ENCODE results near the gene AFF2.

The AFF2 gene

DNA sequence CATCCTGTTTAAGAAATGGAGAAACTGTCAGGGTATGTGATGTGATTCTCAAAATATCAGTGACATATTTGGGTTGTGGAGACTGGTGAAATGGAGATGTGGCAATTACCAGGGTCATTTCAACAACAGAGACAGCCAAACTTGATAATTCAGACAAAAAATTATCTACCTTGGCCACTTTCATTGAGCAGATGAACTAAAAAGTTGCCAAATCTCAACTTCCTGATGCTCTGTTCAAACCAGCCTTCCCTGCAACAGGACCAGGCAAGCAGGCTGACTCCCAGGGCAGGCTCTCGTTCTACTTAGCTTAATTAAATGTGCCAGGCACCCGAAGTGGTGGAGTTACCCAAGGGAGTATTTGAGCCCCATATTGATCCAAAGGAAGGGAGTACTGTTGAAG, 199.6 kb downstream of the AFF2 start:
- in situ Hi-C loops (cut with MboI; ENCODE audit: low sequenced_read_pairs): no loop called here
- no peaks in the 10 kb centered on the region for H3K9me3 ChIP-seq
- H3K4me3 ChIP-seq: no peak overlapping the region
- H3K27me3 ChIP-seq (ENCODE audit: low read depth): no peaks in the 10 kb centered on the region
- DNase-seq (ENCODE audit: low spot score in 2 of 2): no peak
- H3K36me3 ChIP-seq (replicated peaks): no peaks in the 10 kb centered on the region
- H3K4me1 ChIP-seq: no peaks in the 10 kb centered on the region

GRCh38 chrX:148713981-148714380, 213.6 kb downstream of the AFF2 start:
- H3K27me3 ChIP-seq (ENCODE audit: low read depth): no peaks in the 10 kb centered on the region
- H3K9me3 ChIP-seq: no peaks in the 10 kb centered on the region
- no peaks in the 10 kb centered on the region for H3K4me1 ChIP-seq
- H3K36me3 ChIP-seq (replicated peaks): no peaks in the 10 kb centered on the region
- in situ Hi-C loops (cut with MboI; ENCODE audit: low sequenced_read_pairs): no loop called here
- H3K4me3 ChIP-seq: no peak overlapping the region
- no peak for DNase-seq (ENCODE audit: low spot score in 2 of 2)

- in situ Hi-C loops (cut with MboI; ENCODE audit: low sequenced_read_pairs): no loop called here
- H3K27me3 ChIP-seq (ENCODE audit: low read depth): no peaks in the 10 kb centered on the region
- H3K36me3 ChIP-seq (replicated peaks): no peaks in the 10 kb centered on the region
- no peak overlapping the region for H3K4me3 ChIP-seq
- no peak for DNase-seq (ENCODE audit: low spot score in 2 of 2)
- H3K9me3 ChIP-seq: no peaks in the 10 kb centered on the region
- no peaks in the 10 kb centered on the region for H3K4me1 ChIP-seq
Measured at GRCh38 chrX:148715361-148715760, 214.9 kb downstream of the AFF2 start.

- in situ Hi-C loops (cut with MboI; ENCODE audit: low sequenced_read_pairs): no loop called here
- H3K36me3 ChIP-seq (replicated peaks): no peaks in the 10 kb centered on the region
- no peak for DNase-seq (ENCODE audit: low spot score in 2 of 2)
- H3K4me3 ChIP-seq: no peak overlapping the region
- H3K9me3 ChIP-seq: no peaks in the 10 kb centered on the region
- H3K27me3 ChIP-seq (ENCODE audit: low read depth): no peaks in the 10 kb centered on the region
- H3K4me1 ChIP-seq: no peaks in the 10 kb centered on the region
Measured at GRCh38 chrX:148722966-148723365, 222.5 kb downstream of the AFF2 start.

DNA sequence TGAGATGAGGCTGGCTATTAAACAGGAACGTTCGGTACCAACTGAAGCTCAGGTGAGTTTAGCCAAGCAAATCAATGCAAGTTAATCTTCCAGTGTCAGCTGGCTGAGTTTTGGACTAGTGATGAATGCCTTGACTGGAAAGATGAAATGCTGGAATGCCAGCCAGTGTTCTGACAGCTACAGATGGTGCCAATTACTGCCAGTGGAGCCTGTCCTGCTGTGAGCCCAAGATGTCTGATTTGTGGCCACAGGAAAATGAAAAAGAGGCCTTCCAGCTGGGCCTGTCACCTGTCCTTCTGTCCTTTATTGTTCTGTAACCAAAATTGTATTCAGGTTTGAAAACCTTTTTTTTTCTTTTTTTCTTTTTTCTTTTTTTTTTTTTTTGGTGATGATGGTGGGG, 223.1 kb downstream of the AFF2 start:
- Histone ChIP-seq H3K4me3 (no peak overlapping the region), H3K36me3 (replicated peaks) (no peaks in the 10 kb centered on the region), H3K27me3 (ENCODE audit: low read depth) (no peaks in the 10 kb centered on the region), H3K4me1 (no peaks in the 10 kb centered on the region), H3K9me3 (no peaks in the 10 kb centered on the region)
- DNase-seq (ENCODE audit: low spot score in 2 of 2): no peak
- in situ Hi-C loops (cut with MboI; ENCODE audit: low sequenced_read_pairs): no loop called here

DNA sequence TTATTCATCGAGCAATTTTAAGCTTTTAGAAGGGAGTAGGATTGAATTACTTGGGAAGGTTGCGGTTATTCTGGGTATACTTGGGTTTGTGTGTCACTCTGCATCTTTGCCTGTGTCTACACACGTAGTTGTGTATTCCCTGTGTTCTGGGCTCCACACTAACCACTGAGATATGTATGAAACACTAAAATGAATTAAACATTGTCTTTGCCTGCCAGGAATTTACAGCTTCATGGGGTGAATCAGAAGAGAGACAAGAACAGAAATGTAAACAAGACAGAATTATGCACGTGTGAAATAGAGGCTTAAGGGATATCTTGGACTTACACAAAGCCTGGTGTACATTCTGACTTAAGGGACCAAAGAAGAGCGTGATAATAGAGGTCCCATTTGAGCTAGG, 228.5 kb downstream of the AFF2 start:
- in situ Hi-C loops (cut with MboI; ENCODE audit: low sequenced_read_pairs): no loop called here
- Histone ChIP-seq H3K36me3 (replicated peaks) (no peaks in the 10 kb centered on the region), H3K27me3 (ENCODE audit: low read depth) (no peaks in the 10 kb centered on the region), H3K9me3 (no peaks in the 10 kb centered on the region), H3K4me3 (no peak overlapping the region), H3K4me1 (no peaks in the 10 kb centered on the region)
- no peak for DNase-seq (ENCODE audit: low spot score in 2 of 2)

DNA sequence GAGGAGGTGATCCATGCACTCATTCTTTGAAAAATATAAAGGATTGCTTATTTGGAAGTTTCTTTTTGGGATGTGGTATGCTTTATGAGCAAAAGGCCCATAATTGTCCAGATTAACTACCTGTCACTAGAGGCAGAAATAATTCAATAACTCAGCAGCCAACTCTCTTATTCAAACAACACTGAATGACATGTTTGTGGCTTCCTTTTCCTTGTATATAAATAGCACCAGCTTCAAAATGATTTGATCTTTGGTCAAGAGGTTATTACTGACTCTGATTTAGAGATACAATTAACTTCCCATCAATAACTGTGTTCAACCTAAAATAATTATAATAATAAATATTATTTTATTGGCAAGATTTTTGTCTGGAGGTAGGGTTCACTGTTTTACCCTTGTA, 232.3 kb downstream of the AFF2 start:
- no peak for DNase-seq (ENCODE audit: low spot score in 2 of 2)
- no peaks in the 10 kb centered on the region for H3K36me3 ChIP-seq (replicated peaks)

DNA sequence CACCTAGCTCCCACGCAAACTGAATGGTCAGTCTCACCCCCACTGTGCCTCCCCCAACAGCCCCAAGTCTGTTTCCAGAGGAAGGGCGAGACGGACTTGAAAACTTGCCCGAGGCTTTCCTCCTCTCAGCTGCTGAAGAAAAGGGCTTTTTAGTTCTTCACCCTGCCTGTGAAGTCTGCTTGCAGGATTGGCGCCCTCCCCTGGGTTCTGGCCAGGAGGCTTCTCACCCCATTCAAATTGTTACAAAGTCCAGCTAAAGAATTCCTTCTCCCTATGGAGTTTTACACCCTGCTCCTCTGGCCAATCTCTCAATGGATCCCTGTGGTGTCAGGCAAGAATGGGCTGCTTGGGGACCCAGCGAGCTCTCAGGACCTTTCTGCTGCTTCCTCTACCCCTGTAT, 241.0 kb downstream of the AFF2 start:
- in situ Hi-C loops (cut with MboI; ENCODE audit: low sequenced_read_pairs): no loop called here
- Histone ChIP-seq H3K27me3 (ENCODE audit: low read depth) (no peaks in the 10 kb centered on the region), H3K9me3 (no peaks in the 10 kb centered on the region), H3K4me3 (no peak overlapping the region), H3K36me3 (replicated peaks) (no peaks in the 10 kb centered on the region), H3K4me1 (no peaks in the 10 kb centered on the region)
- peak in 1 of 2 experiments; percentile 29 for DNase-seq (ENCODE audit: low spot score in 2 of 2)

More for the DNA sequence above, 232.3 kb downstream of the AFF2 start:
- Histone ChIP-seq H3K27me3 (ENCODE audit: low read depth) (no peaks in the 10 kb centered on the region), H3K9me3 (no peaks in the 10 kb centered on the region), H3K4me1 (no peaks in the 10 kb centered on the region), H3K4me3 (no peak overlapping the region)
- in situ Hi-C loops (cut with MboI; ENCODE audit: low sequenced_read_pairs): no loop called here

DNA sequence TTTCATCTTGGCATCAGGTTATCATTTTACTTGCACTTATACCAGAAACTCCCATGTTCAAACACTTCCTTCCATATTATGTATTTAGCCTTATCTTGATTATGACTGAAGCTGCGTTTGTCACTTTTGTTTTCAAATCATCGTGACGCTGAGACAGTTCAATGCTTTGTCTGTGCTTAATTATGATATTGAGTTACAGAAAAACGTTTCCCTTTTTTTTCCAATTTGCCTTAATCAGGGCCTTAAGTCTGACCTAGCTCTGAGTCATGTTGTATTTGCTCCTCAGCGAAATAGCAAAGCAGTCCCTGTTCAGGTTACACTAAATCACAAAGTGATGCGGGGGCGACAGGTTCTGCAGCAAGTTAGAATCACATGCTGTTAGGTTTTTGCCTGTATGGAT, 254.7 kb downstream of the AFF2 start:
- no peak for DNase-seq (ENCODE audit: low spot score in 2 of 2)

DNA sequence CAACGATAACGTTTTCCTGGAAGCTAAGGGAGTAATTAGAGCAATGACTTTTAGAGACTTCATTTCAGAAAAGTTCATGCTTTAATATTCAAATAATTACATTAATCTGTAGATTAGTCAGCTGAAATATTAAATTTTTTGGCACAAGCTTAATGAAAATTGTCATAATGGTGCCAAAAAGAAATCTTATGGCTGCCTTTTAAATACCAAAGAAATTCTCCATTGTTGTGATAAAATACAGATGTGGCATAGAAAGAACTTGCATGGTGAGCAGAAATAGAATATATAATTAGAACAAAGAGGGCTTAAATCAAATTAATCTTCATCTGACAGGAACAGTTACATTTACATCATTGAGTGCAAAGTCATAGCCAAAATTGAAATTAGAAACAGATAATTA, 263.5 kb downstream of the AFF2 start:
- Histone ChIP-seq H3K4me3 (no peak overlapping the region), H3K9me3 (no peaks in the 10 kb centered on the region), H3K36me3 (replicated peaks) (no peaks in the 10 kb centered on the region), H3K27me3 (ENCODE audit: low read depth) (no peaks in the 10 kb centered on the region), H3K4me1 (peaks cover 6% of the 10 kb centered on the region; the same call in 1 of the 2 replicates)
- in situ Hi-C loops (cut with MboI; ENCODE audit: low sequenced_read_pairs): no loop called here
- no peak for DNase-seq (ENCODE audit: low spot score in 2 of 2)

More for the DNA sequence above, 254.7 kb downstream of the AFF2 start:
- Histone ChIP-seq H3K9me3 (no peaks in the 10 kb centered on the region), H3K36me3 (replicated peaks) (no peaks in the 10 kb centered on the region), H3K4me1 (no peaks in the 10 kb centered on the region), H3K4me3 (no peak overlapping the region), H3K27me3 (ENCODE audit: low read depth) (no peaks in the 10 kb centered on the region)
- in situ Hi-C loops (cut with MboI; ENCODE audit: low sequenced_read_pairs): no loop called here

- in situ Hi-C loops (cut with MboI; ENCODE audit: low sequenced_read_pairs): no loop called here
- no peaks in the 10 kb centered on the region for H3K36me3 ChIP-seq (replicated peaks)
- H3K9me3 ChIP-seq: no peaks in the 10 kb centered on the region
- H3K4me3 ChIP-seq: no peak overlapping the region
- H3K4me1 ChIP-seq: peaks cover 6% of the 10 kb centered on the region; the same call in 1 of the 2 replicates
- DNase-seq (ENCODE audit: low spot score in 2 of 2): no peak
- H3K27me3 ChIP-seq (ENCODE audit: low read depth): no peaks in the 10 kb centered on the region
Measured at GRCh38 chrX:148768296-148768695, 267.9 kb downstream of the AFF2 start.

DNA sequence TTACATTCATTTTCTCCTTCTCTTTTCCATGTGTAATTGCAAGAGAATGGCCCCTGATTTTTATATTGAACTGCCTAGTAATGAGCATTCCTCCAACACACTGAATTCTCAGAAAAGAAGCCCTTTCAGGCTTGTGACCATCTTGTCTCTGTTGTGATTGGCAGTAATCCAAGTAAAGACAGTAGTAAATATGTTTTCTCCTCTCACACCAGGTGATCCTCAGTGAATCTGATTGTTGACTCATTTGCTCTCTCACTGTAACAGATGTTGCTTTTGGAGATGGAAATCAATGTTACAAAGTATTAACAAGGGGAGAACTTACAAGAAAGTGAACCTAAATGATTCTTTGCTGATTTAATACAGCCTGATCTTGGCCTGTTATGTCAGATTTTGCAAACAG, 271.0 kb downstream of the AFF2 start:
- Histone ChIP-seq H3K36me3 (replicated peaks) (no peaks in the 10 kb centered on the region), H3K4me3 (no peak overlapping the region)
- in situ Hi-C loops (cut with MboI; ENCODE audit: low sequenced_read_pairs): no loop called here

DNA sequence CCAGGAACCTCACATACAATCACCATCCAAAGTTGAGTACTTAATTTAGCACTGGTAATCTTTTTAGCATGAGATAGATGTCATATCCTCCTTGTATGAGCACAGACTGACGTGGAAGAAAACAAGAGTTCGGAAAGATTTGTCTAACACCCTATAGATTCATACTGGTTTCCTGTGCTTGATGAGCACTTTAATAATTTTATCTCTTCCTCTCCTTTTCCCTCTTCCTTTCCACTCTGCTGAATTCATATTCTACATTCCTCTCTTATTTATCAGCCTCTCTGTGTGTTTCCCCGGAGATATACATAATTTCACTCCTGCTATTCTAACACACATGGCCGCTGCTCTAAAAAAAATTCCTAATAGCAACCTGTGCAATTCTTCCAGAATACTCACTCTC, 273.9 kb downstream of the AFF2 start:
- in situ Hi-C loops (cut with MboI; ENCODE audit: low sequenced_read_pairs): no loop called here
- DNase-seq (ENCODE audit: low spot score in 2 of 2): no peak
- Histone ChIP-seq H3K4me1 (no peaks in the 10 kb centered on the region), H3K27me3 (ENCODE audit: low read depth) (no peaks in the 10 kb centered on the region), H3K36me3 (replicated peaks) (no peaks in the 10 kb centered on the region), H3K4me3 (no peak overlapping the region), H3K9me3 (no peaks in the 10 kb centered on the region; the same call in 1 of the 2 replicates)

More for the DNA sequence above, 271.0 kb downstream of the AFF2 start:
- no peaks in the 10 kb centered on the region for H3K9me3 ChIP-seq
- no peak for DNase-seq (ENCODE audit: low spot score in 2 of 2)
- H3K27me3 ChIP-seq (ENCODE audit: low read depth): no peaks in the 10 kb centered on the region
- no peaks in the 10 kb centered on the region for H3K4me1 ChIP-seq

DNA sequence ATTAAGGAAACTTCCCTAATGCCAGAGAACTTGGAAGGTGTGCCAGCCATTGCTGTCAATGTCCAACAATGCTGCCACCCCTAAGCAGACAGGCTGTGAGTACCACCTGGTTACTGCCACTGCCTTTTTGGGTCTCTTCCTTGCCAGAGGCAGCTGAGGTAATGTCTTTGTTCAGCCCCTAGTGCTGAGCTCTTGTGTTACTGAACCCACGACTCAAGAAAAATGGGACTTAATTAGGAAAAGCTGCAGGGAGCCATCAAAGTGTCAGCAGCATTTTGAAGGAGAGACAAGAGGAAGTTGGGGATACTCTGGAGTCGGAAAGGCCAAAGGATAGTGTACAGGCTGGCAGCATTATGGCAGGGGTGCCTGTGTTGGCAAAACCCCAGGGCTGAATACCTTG, 283.7 kb downstream of the AFF2 start:
- H3K36me3 ChIP-seq (replicated peaks): no peaks in the 10 kb centered on the region
- in situ Hi-C loops (cut with MboI; ENCODE audit: low sequenced_read_pairs): no loop called here
- no peak for DNase-seq (ENCODE audit: low spot score in 2 of 2)
- no peaks in the 10 kb centered on the region for H3K27me3 ChIP-seq (ENCODE audit: low read depth)
- no peaks in the 10 kb centered on the region for H3K9me3 ChIP-seq
- no peaks in the 10 kb centered on the region for H3K4me1 ChIP-seq
- H3K4me3 ChIP-seq: no peak overlapping the region

DNA sequence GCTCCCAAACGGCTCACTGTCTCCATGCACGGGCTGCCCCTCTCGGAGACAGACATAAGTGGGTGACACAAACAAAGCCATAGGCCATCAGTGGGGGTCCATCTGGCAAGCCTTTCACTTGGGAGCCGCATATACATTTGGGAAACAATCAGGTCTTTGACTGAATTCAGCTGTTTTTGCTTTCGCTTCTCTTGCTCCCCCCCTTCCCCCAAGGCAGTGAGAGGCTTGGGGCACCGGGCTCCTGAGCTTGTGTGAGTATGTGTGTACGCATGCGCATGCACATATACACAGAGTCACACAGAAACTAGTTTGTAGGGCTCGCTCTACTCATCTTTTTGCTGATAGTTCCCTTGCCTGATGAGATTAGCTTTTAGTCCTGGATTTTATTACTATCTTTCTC, 284.4 kb downstream of the AFF2 start:
- DNase-seq (ENCODE audit: low spot score in 2 of 2): no peak
- Histone ChIP-seq H3K27me3 (ENCODE audit: low read depth) (no peaks in the 10 kb centered on the region), H3K4me1 (peaks cover 6% of the 10 kb centered on the region), H3K4me3 (no peak overlapping the region), H3K36me3 (replicated peaks) (no peaks in the 10 kb centered on the region), H3K9me3 (no peaks in the 10 kb centered on the region)
- in situ Hi-C loops (cut with MboI; ENCODE audit: low sequenced_read_pairs): no loop called here
